GM18858 (cell line): Measurements from ENCODE around the gene KLHL42.

ENCODE experiments used
- ATAC-seq: cut with Tn5 transposase; IDR thresholded peaks from one replicate; pipeline ENCODE4 v1.9.1; 2021; ENCODE audit not compliant: unreplicated experiment

Gene KLHL42

GRCh38 chr12:27852117-27852516 lies 72.1 kb downstream of the KLHL42 start:
- no peak for ATAC-seq
